IPS-NIHi7 (cell line): ENCODE measurements around the gene KXD1.
"Not testable (repeated sequence)": the region's sequence is repeated elsewhere in the genome, so short reads cannot be mapped to it uniquely, and the experiment has no call there.

Source experiments
- DNase-seq: peaks from one replicate; pipeline ENCODE4 v3.0.0; 2012; ENCODE audit warnings: mixed read lengths; ENCODE audit errors: extremely low spot score

Gene KXD1

GRCh38 chr19:18536475-18536874 is 21.2 kb upstream of the KXD1 start:
- no peak for DNase-seq

- DNase-seq = no peak
Measured at GRCh38 chr19:18537431-18537830, 20.2 kb upstream of the KXD1 start.

GRCh38 chr19:18538115-18538514 is 19.6 kb upstream of the KXD1 start:
- DNase-seq = no peak

- no peak for DNase-seq
Measured at GRCh38 chr19:18539372-18539771, 18.3 kb upstream of the KXD1 start.

GRCh38 chr19:18540200-18540599 is 17.5 kb upstream of the KXD1 start:
- not testable (repeated sequence) for DNase-seq

- DNase-seq = no peak
Measured at GRCh38 chr19:18541258-18541991, 16.2 kb upstream of the KXD1 start.

GRCh38 chr19:18541992-18542940 is 15.4 kb upstream of the KXD1 start:
- peak; percentile 54 for DNase-seq

- peak; percentile 99 for DNase-seq
Measured at GRCh38 chr19:18542941-18543813, 14.5 kb upstream of the KXD1 start, which contains the start of gene FKBP8. Gene FKBP8 (minus strand): TSS chr19:18543573. CDS start chr19:18541970, 1,603 bp downstream.

GRCh38 chr19:18543814-18544475 is 13.7 kb upstream of the KXD1 start:
- peak; percentile 74 for DNase-seq

- DNase-seq = no peak
Measured at GRCh38 chr19:18551631-18552030, 6.0 kb upstream of the KXD1 start.

GRCh38 chr19:18558202-18558555 is 509 bp downstream of the KXD1 start:
- no peak for DNase-seq

- DNase-seq = no peak
Measured at GRCh38 chr19:18558604-18559003, 934 bp downstream of the KXD1 start.

- DNase-seq = no peak
Measured at GRCh38 chr19:18559685-18560084, 2.0 kb downstream of the KXD1 start.

GRCh38 chr19:18562086-18562485 is 4.4 kb downstream of the KXD1 start:
- no peak for DNase-seq

GRCh38 chr19:18566953-18567352 is 9.3 kb downstream of the KXD1 start:
- no peak for DNase-seq

- no peak for DNase-seq
Measured at GRCh38 chr19:18568367-18568766, 10.7 kb downstream of the KXD1 start.

- peak; percentile 96 for DNase-seq
Measured at GRCh38 chr19:18571564-18572344, 14.1 kb downstream of the KXD1 start, which contains the start of gene UBA52. Gene UBA52 (plus strand): TSS chr19:18571857. CDS start chr19:18573301, 1,444 bp downstream.

- no peak for DNase-seq
Measured at GRCh38 chr19:18574691-18575291, 17.1 kb downstream of the KXD1 start.

GRCh38 chr19:18576383-18576782 is 18.7 kb downstream of the KXD1 start:
- no peak for DNase-seq

GRCh38 chr19:18577365-18577914 is 19.8 kb downstream of the KXD1 start:
- DNase-seq = no peak
